Astrocyte (in vitro differentiated cells and primary cell): ENCODE data around the gene HS3ST6.

Source experiments
- EZH2 ChIP-seq: IDR thresholded peaks from 2 replicates; pipeline ENCODE4 v1.6.1; 2012; ENCODE audit warnings: mild to moderate bottlenecking, low read length, inconsistent platforms; ENCODE audit not compliant: insufficient read depth
- TF ChIP-seq, protein P1 (sequence below): IDR thresholded peaks from 2 replicates; pipeline ENCODE4 v1.5.1; 2011; ENCODE audit warnings: low read depth, mild to moderate bottlenecking, inconsistent platforms, low read length, moderate library complexity; ENCODE audit not compliant: insufficient read depth

- TF ChIP-seq, protein P1, sequence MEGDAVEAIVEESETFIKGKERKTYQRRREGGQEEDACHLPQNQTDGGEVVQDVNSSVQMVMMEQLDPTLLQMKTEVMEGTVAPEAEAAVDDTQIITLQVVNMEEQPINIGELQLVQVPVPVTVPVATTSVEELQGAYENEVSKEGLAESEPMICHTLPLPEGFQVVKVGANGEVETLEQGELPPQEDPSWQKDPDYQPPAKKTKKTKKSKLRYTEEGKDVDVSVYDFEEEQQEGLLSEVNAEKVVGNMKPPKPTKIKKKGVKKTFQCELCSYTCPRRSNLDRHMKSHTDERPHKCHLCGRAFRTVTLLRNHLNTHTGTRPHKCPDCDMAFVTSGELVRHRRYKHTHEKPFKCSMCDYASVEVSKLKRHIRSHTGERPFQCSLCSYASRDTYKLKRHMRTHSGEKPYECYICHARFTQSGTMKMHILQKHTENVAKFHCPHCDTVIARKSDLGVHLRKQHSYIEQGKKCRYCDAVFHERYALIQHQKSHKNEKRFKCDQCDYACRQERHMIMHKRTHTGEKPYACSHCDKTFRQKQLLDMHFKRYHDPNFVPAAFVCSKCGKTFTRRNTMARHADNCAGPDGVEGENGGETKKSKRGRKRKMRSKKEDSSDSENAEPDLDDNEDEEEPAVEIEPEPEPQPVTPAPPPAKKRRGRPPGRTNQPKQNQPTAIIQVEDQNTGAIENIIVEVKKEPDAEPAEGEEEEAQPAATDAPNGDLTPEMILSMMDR, result no peak
- no peak for TF ChIP-seq EZH2
Observed at GRCh38 chr16:1916640-1916990, 1.6 kb downstream of the HS3ST6 start.
